ENCODE measurements around the gene CYBC1.
"Not testable (repeated sequence)": the region's sequence is repeated elsewhere in the genome, so short reads cannot be mapped to it uniquely, and the experiment has no call there.

The CYBC1 gene

GRCh38 chr17:82434216-82434565 is 16.4 kb downstream of the CYBC1 start:
- no peak for DNase-seq (ENCODE audit: low spot score)

GRCh38 chr17:82433560-82434215 is 16.9 kb downstream of the CYBC1 start:
- no peak for DNase-seq (ENCODE audit: low spot score)

GRCh38 chr17:82432017-82432416 is 18.5 kb downstream of the CYBC1 start:
- DNase-seq (ENCODE audit: low spot score), result no peak

GRCh38 chr17:82429824-82430223 is 20.7 kb downstream of the CYBC1 start:
- no peak for DNase-seq (ENCODE audit: low spot score)

DNA sequence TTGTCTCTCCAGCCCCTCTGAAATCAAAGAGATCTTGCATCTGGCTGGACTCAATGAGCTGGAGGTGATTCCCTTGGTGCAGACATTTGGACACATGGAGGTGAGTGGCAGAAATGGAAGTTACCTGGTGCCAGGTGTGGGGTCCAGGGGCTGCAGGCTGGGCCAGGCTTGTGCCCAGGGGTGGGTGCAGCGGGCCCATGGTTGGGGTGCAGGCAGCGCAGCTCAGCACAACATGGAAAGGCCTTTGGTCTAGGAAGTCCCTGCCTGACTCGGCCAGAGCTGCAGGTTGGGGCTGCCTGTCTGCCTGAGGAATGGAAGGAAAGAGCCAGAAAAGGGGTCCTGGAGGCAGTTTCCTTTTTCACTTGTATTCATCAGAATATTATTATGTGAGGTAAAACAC is 22.0 kb downstream of the CYBC1 start:
- no peak for DNase-seq (ENCODE audit: low spot score)

DNA sequence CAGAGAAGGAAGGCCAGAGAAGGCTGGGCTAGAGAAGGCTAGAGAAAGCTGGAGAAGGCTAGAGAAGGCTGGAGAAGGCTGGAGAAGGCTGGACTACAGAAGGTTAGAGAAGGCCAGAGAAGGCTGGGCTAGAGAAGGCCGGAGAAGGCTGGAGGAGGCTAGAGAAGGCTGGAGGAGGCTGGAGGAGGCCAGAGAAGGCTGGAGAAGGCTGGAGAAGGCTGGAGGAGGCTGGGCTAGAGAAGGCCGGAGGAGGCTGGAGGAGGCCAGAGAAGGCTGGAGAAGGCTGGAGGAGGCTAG is 25.7 kb downstream of the CYBC1 start:
- DNase-seq (ENCODE audit: low spot score), result no peak

- DNase-seq (ENCODE audit: low spot score), result peak; percentile 39
Measured at GRCh38 chr17:82424001-82424862, 26.3 kb downstream of the CYBC1 start.

DNA sequence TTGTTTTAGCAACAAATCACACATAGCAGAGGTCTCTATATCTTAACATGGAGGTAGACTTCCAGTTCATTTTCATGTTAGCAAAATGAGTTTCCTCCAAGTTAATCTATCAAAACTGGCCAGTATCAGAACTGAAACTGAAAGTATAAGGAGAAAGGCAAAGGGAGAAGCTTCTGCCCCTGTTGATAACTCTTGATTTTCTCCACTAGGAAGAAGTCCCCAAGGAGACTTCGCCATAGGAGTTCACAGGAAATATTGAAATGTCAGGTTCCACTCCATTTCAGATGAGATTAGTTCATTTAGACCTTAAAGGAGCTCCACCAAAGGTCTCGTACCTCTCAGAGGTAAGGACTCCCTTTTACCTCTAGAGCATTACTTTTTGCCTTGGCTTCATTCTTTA is 31.0 kb downstream of the CYBC1 start:
- DNase-seq (ENCODE audit: low spot score), result no peak

- DNase-seq (ENCODE audit: low spot score), result peak; percentile 83
Measured at GRCh38 chr17:82418001-82418986, 32.3 kb downstream of the CYBC1 start, which contains the start of the genes HEXD and OGFOD3. Gene HEXD, plus strand, starts transcription at chr17:82418347. Its CDS starts 1,453 bp downstream, at chr17:82419800. Gene OGFOD3, minus strand, starts transcription at chr17:82418586. Its CDS starts 101 bp downstream, at chr17:82418485.

DNA sequence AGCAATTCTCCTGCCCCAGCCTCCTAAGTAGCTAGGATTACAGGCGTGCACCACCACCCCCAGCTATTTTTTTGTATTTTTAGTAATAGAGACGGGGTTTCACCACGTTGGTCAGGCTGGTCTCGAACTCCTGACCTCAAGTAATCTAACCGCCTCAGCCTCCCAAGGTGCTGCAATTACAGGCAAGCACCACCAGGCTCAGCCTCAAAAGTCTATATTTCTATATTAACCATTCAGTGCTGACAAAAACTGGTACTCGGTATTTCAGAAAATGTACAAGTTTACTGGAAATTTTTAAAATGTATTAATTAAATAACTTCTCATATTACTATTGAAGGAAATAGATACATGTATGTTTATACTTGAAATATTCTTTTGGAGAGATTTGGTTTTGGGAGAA is 33.8 kb downstream of the CYBC1 start:
- DNase-seq (ENCODE audit: low spot score), result no peak

GRCh38 chr17:82416264-82416663 is 34.3 kb downstream of the CYBC1 start:
- DNase-seq (ENCODE audit: low spot score), result no peak

DNA sequence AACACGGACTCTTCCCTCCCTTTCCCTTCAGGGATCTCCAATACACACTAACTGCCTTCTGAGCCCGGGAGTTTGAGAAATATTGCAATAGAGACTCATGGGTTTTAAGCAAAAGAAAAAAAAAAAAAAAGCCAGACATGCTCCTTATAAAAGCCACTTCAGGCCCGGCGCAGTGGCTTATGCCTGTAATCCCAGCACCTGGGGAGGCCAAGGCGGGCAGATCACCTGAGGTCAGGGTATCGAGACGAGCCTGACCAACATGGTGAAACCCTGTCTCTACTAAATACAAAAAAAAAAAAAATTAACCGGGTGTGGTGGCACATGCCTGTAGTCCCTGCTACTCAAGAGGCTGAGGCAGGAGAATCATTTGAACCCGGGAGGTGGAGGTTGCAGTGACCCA is 34.8 kb downstream of the CYBC1 start:
- DNase-seq (ENCODE audit: low spot score), result no peak

DNA sequence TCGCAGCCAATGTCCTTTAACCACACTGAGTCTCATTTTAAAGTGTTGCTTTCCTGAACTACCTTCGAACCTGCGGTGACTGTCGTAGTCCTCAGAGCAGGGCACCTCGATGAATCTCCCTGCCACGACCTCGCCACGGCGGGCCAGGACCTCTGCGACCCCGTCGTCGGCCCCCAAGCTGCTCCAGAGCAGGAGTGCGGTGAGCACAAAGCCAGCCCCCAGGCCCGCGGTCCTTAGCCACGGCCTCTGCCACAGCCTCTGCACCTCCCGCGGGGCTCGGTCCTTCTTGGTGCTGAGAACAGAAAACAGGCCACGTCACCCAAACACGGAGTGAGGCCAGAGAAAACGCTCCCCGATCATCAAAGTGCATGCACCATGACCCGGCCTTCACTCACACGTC is 35.2 kb downstream of the CYBC1 start:
- DNase-seq (ENCODE audit: low spot score), result no peak

- DNase-seq (ENCODE audit: low spot score), result peak; percentile 24
Measured at GRCh38 chr17:82414548-82415281, 35.8 kb downstream of the CYBC1 start.

DNA sequence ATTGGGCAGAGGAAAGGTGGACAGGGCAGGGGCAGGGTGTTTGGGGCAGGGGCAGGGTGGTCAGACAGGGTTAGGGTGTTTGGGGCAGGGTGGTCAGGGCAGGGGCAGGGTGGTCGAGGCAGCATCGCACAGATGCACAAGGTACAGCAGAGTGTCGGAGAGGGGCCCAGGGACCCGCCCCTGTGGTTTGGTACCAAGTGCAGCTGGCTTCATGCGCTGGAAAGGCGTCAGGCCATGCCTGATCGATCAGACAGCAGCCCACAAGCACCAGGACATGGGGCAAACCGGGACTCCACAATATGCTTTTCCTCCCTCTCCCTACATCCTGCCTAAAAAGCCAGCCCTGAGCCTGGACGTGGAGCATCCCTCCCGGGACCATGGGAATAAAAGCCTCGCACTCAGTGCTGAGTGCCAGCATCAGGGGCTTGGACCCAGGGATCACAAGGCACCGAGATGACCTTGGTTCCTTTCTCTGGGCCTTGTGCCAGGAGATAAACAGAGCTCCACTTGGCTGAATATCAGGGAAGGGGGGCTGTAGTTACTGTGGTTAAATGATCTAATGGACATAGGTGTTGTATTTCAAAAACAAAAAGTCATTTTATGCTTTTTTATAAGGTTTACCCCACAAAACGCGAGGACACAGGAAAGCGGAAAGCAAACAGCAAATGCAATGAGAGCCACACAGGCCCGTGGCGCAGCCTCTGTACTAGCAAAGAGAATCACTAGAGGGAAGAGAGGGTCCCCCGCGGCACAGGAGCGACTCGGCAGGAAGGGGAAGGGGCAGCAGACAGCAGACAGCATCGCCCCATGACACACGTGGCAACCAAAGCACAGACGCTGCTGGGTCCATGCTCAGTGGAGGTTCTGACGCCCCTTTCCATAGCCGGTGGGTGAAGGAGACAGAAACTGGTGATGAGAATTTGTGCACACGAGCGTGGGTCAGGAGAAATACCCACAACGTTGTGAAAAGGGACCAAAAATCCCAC is 37.7 kb downstream of the CYBC1 start:
- DNase-seq (ENCODE audit: low spot score), result no peak

- DNase-seq (ENCODE audit: low spot score), result not testable (repeated sequence)
Measured at GRCh38 chr17:82412081-82412480, 38.5 kb downstream of the CYBC1 start.

- no peak for DNase-seq (ENCODE audit: low spot score)
Measured at GRCh38 chr17:82411396-82412053, 39.0 kb downstream of the CYBC1 start.

DNA sequence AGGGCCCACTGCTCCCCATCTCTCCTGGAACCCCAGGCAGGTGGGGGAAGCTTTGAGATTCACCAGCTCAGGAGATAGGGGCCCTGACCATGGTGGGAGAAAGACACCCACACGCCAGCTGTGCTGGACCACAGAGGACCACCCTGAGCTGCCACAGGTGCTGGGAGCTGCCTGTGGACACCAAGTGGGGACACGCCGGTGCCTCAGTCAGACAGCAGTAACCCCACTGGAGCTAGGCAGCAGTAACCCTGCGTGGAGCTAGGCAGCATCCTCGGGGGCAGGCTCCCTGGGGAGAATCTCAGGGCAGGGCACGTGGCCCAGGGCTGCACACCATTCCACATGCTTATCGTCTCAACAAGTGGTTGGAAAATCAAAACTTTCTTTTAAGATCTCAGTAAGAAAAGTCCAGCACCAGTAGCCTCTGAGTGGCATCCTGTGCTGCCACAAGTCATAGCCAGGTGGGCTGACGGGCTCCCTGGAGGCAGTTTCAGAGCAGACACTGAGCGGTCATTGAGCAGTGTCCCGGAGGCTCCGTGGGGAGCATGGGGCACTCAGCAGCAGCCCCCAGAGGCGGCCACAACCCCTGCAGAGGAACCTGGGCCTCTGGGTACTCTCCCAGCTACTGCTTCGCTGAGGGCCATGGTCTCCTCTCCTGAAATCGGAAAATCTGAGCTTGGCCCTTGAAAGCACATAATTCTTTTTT is 40.4 kb downstream of the CYBC1 start:
- DNase-seq (ENCODE audit: low spot score), result no peak

GRCh38 chr17:82408938-82409318 is 41.6 kb downstream of the CYBC1 start:
- no peak for DNase-seq (ENCODE audit: low spot score)
